ENCODE measurements around the gene DVL2.

The DVL2 gene

DNA sequence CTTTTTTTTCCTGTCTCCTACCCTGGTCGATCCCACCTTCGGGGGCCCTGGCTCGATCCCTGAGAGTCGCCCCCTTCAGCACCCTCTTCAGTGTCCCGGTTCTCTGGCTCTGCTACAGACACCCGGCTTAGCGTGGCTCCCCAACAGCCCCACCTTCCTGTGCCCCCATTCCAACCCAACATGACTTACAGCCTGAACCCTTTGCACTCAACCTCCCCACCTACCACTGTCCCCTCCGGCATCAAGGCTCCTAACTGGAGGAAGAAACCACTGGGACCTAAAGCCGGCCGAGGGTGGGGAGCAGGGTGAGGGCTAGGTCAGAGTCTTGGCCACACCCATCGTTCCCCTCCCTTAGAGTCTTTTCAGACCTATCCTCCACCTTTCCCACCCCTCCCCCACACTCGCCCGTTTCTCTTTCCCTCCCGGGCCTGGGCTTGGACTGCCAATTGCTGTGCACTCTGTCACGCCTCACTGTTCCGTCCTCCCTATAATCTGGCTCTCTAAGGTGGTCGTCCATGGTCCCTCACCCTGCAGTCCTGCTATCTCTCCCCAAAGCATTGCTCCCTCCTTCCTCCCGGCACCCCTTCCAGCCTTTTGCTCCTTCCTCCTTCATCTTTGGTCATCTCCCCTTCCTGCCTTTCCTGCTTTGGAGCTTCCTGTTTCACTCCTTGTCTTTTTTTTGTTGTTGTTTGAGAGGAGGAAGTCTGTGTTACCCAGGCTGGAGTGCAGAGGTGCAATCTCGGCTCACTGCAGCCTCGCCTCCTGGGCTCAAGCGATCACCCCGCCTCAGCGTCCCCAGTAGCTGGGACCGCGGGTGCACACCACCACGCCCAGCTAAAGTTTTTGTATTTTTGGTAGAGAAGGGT, 28.9 kb upstream of the DVL2 start:
- peaks cover 20% of the 10 kb centered on the region for H3K36me3 ChIP-seq (ENCODE audit: control insufficient read depth, insufficient read depth, low read length)
- H3K4me1 ChIP-seq (ENCODE audit: control insufficient read depth, insufficient read depth, low read length, poor library complexity, severe bottlenecking): peaks cover 7% of the 10 kb centered on the region
- 20% methylated on average over 16 to 21 of the region's 26 CpGs for WGBS, 2 experiments (ENCODE audit: insufficient coverage in 2 of 2)
- H3K27ac ChIP-seq (ENCODE audit: low read depth, low read length, severe bottlenecking): no peak overlapping the region
- no peaks in the 10 kb centered on the region for H3K9me3 ChIP-seq (ENCODE audit: control insufficient read depth, low read length)
- peak overlapping the region; percentile 37 for H3K4me3 ChIP-seq (ENCODE audit: extremely low read depth, insufficient read depth, low read length, poor library complexity, severe bottlenecking)

DNA sequence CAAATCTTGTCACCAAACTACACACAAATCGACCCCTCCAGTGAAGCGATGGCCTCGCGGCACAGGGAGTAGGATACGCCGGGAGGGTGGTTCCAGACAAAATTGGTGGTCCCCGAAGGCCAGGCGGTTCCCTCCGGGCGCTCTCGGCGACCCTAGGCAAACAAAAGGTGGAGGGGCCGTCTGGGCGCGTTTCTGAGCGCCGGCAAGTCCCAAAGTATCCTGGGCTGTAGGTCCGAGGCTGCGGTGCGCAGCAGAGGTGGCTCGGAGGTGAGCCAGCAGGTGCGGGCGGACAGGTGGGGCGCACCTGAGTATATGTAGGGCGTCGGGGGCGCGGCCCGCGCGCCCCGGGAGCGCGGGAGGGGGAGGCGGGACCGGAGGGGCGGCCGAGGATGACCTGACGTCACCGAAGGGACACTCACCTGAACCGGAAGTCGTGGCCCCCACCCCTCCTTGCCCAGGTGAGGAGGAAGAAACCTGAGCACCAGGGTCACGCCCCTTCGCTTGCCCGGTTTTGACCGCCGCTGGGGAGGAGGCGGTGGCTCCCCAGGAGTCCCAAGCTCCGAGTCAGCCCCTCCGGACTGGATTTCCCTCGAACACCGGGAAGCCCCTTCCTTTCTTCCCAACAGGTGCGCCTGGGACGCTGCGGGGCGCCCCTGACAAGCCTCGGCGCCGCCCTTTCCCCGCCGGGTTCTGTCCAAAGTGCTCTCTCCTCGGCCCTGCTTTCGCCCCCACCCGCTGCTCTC, 28.0 kb upstream of the DVL2 start, which contains the start of gene CLDN7:
TSS of gene CLDN7 (minus strand) at position 287 of the 743 bp plus-strand sequence. CDS start 435 bp downstream, outside the sequence.
- Histone ChIP-seq H3K4me1 (ENCODE audit: control insufficient read depth, insufficient read depth, low read length, poor library complexity, severe bottlenecking) (peaks cover 7% of the 10 kb centered on the region), H3K36me3 (ENCODE audit: control insufficient read depth, insufficient read depth, low read length) (peaks cover 27% of the 10 kb centered on the region), H3K9me3 (ENCODE audit: control insufficient read depth, low read length) (no peaks in the 10 kb centered on the region), H3K27ac (ENCODE audit: low read depth, low read length, severe bottlenecking) (no peak within 1 kb of the TSS), H3K4me3 (ENCODE audit: extremely low read depth, insufficient read depth, low read length, poor library complexity, severe bottlenecking) (peak within 1 kb of the TSS; percentile 37)
- WGBS, 2 experiments (ENCODE audit: insufficient coverage in 2 of 2): 5 to 6% methylated on average over 39 to 64 of the region's 64 CpGs

- WGBS, 2 experiments (ENCODE audit: insufficient coverage in 2 of 2): 11 to 22% methylated on average over 54 to 55 of the region's 71 CpGs
- no peak overlapping the region for H3K27ac ChIP-seq (ENCODE audit: low read depth, low read length, severe bottlenecking)
Observed at GRCh38 chr17:7261379-7262191, 27.3 kb upstream of the DVL2 start.

DNA sequence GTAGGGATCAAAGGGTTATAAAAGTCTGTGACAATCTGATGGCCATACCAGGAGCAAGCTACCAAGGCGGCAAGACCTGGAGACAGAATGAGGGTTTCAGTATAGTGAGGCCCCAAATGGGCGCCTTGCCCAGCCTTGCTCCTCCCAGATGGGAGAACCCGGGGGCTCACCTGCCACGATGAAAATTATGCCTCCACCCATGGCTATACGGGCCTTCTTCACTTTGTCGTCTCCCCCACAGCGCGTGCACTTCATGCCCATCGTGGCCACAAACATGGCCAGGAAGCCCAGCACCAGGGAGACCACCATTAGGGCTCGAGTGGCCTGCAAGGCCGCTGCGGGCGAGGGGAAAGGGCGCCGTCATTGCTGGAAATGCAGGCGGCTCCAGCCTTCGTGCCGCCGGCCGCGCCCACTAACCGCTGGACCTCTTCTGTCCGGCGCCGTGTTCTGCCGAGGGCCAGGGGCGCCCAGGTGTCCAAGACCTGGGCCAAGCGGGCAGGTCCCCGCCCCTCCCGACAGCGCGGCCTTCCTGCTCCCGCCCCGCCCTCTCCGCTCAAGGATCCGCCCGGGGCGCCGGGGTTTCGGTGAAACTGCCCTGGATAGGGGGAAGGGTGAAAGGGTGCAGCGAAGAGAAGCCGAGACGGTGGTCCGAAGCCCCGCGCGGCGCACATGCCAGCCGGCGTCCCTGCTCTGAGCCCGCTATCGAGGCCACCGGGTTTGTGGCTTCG, 26.5 kb upstream of the DVL2 start:
- Histone ChIP-seq H3K27ac (ENCODE audit: low read depth, low read length, severe bottlenecking) (no peak overlapping the region), H3K4me1 (ENCODE audit: control insufficient read depth, insufficient read depth, low read length, poor library complexity, severe bottlenecking) (peaks cover 7% of the 10 kb centered on the region), H3K4me3 (ENCODE audit: extremely low read depth, insufficient read depth, low read length, poor library complexity, severe bottlenecking) (peak overlapping the region; percentile 37), H3K9me3 (ENCODE audit: control insufficient read depth, low read length) (no peaks in the 10 kb centered on the region), H3K36me3 (ENCODE audit: control insufficient read depth, insufficient read depth, low read length) (peaks cover 42% of the 10 kb centered on the region)
- 18 to 20% methylated on average over 43 to 44 of the region's 54 CpGs for WGBS, 2 experiments (ENCODE audit: insufficient coverage in 2 of 2)

More at GRCh38 chr17:7261379-7262191, 27.3 kb upstream of the DVL2 start:
- H3K36me3 ChIP-seq (ENCODE audit: control insufficient read depth, insufficient read depth, low read length): peaks cover 35% of the 10 kb centered on the region
- H3K4me1 ChIP-seq (ENCODE audit: control insufficient read depth, insufficient read depth, low read length, poor library complexity, severe bottlenecking): peaks cover 7% of the 10 kb centered on the region
- no peaks in the 10 kb centered on the region for H3K9me3 ChIP-seq (ENCODE audit: control insufficient read depth, low read length)
- peak overlapping the region; percentile 37 for H3K4me3 ChIP-seq (ENCODE audit: extremely low read depth, insufficient read depth, low read length, poor library complexity, severe bottlenecking)

GRCh38 chr17:7260151-7260550, 25.8 kb upstream of the DVL2 start:
- H3K36me3 ChIP-seq (ENCODE audit: control insufficient read depth, insufficient read depth, low read length): peaks cover 49% of the 10 kb centered on the region
- WGBS, 2 experiments (ENCODE audit: insufficient coverage in 2 of 2): 96 to 100% methylated on average over 1 to 2 of the region's 4 CpGs
- no peak overlapping the region for H3K4me3 ChIP-seq (ENCODE audit: extremely low read depth, insufficient read depth, low read length, poor library complexity, severe bottlenecking)
- H3K27ac ChIP-seq (ENCODE audit: low read depth, low read length, severe bottlenecking): no peak overlapping the region
- H3K4me1 ChIP-seq (ENCODE audit: control insufficient read depth, insufficient read depth, low read length, poor library complexity, severe bottlenecking): peaks cover 7% of the 10 kb centered on the region
- H3K9me3 ChIP-seq (ENCODE audit: control insufficient read depth, low read length): no peaks in the 10 kb centered on the region

DNA sequence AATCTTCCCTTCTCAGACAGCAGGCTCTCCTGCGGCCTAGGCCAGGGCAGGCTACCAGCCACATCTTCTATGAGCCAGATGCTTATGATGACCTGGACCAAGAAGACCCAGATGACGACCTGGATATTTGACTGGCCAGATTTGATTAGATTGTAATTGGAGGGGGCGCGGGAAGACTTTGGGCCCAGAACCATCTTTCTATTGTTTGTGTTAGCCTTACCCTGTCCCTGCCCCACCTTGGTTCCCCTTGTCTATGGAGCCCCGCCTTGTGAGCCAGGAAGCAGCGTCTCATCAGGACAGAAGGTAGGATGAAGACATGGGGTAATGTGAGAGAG, 25.2 kb upstream of the DVL2 start:
- Histone ChIP-seq H3K4me3 (ENCODE audit: extremely low read depth, insufficient read depth, low read length, poor library complexity, severe bottlenecking) (no peak overlapping the region), H3K36me3 (ENCODE audit: control insufficient read depth, insufficient read depth, low read length) (peaks cover 55% of the 10 kb centered on the region)
- 100% methylated on average over 2 of the region's 6 CpGs for WGBS, 2 experiments (ENCODE audit: insufficient coverage in 2 of 2)

GRCh38 chr17:7258731-7259554, 24.6 kb upstream of the DVL2 start:
- no peak overlapping the region for H3K27ac ChIP-seq (ENCODE audit: low read depth, low read length, severe bottlenecking)
- H3K9me3 ChIP-seq (ENCODE audit: control insufficient read depth, low read length): no peaks in the 10 kb centered on the region
- WGBS, 2 experiments (ENCODE audit: insufficient coverage in 2 of 2): 98 to 100% methylated on average over 7 of the region's 7 CpGs
- H3K4me1 ChIP-seq (ENCODE audit: control insufficient read depth, insufficient read depth, low read length, poor library complexity, severe bottlenecking): peaks cover 7% of the 10 kb centered on the region
- H3K4me3 ChIP-seq (ENCODE audit: extremely low read depth, insufficient read depth, low read length, poor library complexity, severe bottlenecking): no peak overlapping the region
- H3K36me3 ChIP-seq (ENCODE audit: control insufficient read depth, insufficient read depth, low read length): peaks cover 61% of the 10 kb centered on the region

More for the DNA sequence above, 25.2 kb upstream of the DVL2 start:
- H3K9me3 ChIP-seq (ENCODE audit: control insufficient read depth, low read length): no peaks in the 10 kb centered on the region
- H3K4me1 ChIP-seq (ENCODE audit: control insufficient read depth, insufficient read depth, low read length, poor library complexity, severe bottlenecking): peaks cover 7% of the 10 kb centered on the region
- H3K27ac ChIP-seq (ENCODE audit: low read depth, low read length, severe bottlenecking): no peak overlapping the region

GRCh38 chr17:7256766-7257456, 22.6 kb upstream of the DVL2 start:
- H3K27ac ChIP-seq (ENCODE audit: low read depth, low read length, severe bottlenecking): no peak overlapping the region
- WGBS, 2 experiments (ENCODE audit: insufficient coverage in 2 of 2): 95 to 100% methylated on average over 7 of the region's 8 CpGs
- H3K36me3 ChIP-seq (ENCODE audit: control insufficient read depth, insufficient read depth, low read length): peaks cover 66% of the 10 kb centered on the region
- no peak overlapping the region for H3K4me3 ChIP-seq (ENCODE audit: extremely low read depth, insufficient read depth, low read length, poor library complexity, severe bottlenecking)
- H3K4me1 ChIP-seq (ENCODE audit: control insufficient read depth, insufficient read depth, low read length, poor library complexity, severe bottlenecking): peaks cover 6% of the 10 kb centered on the region
- no peaks in the 10 kb centered on the region for H3K9me3 ChIP-seq (ENCODE audit: control insufficient read depth, low read length)

GRCh38 chr17:7254511-7254910, 20.2 kb upstream of the DVL2 start:
- 95 to 97% methylated on average over 3 to 4 of the region's 4 CpGs for WGBS, 2 experiments (ENCODE audit: insufficient coverage in 2 of 2)
- H3K9me3 ChIP-seq (ENCODE audit: control insufficient read depth, low read length): no peaks in the 10 kb centered on the region
- H3K36me3 ChIP-seq (ENCODE audit: control insufficient read depth, insufficient read depth, low read length): peaks cover 59% of the 10 kb centered on the region

More at GRCh38 chr17:7254511-7254910, 20.2 kb upstream of the DVL2 start:
- no peak overlapping the region for H3K4me3 ChIP-seq (ENCODE audit: extremely low read depth, insufficient read depth, low read length, poor library complexity, severe bottlenecking)
- no peak overlapping the region for H3K27ac ChIP-seq (ENCODE audit: low read depth, low read length, severe bottlenecking)
- peaks cover 10% of the 10 kb centered on the region for H3K4me1 ChIP-seq (ENCODE audit: control insufficient read depth, insufficient read depth, low read length, poor library complexity, severe bottlenecking)

Data from mesodermal cell (in vitro differentiated cells).